Measurements from ENCODE around the gene NCAPH2.

DNA sequence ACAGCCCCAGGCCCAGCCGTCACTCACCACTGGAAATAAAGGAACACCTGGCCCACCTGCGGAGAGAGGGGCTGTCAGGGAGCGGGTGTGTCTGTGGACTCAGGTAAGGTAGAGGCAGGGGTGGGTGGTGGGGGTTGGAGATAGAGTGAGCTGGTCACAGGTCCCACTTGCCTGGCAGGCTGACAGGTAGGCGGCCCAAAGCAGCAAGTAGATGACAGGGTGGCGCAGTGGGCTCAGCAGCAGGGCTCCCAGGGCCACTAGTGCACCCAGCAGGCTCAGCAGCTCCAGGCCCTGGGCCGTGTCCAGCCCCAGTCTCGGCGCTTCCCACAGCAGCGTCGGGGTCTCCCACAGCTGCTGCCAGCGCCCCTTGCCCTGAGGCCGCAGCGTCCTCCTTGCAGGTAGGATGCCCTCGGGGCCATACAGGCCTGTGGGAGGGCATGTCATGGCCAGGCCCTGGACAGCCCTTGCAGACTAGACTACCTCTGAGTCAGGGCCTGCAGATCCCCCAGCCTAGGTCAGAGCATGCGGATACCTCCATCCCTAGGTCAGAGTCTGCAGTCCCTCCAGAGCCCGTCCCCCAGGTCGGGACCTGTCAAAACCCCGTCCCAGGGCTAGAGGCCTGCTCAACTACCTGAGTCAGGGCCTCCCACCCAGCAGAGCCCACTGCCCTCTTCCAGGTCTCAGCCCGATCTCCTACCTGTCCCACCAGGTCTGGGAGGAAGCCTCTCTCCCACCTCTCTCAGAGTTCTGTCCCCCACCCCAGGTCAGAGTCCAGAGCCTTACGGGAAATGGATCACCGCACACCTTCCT is 1.2 kb upstream of the NCAPH2 start:
- TF ChIP-seq YY1 (IDR thresholded peaks at IDR 0.05; ENCODE audit: insufficient read depth, insufficient read length) (no peak), ZNF274 (IDR thresholded peaks at IDR 0.05; ENCODE audit: low read depth, low read length) (no peak), SUZ12 (IDR thresholded peaks at IDR 0.05; ENCODE audit: extremely low read depth, insufficient read depth, insufficient read length) (no peak)

Measured in NT2/D1 (cell line).